Measurements from ENCODE around the gene ENGASE. TPM values are rescaled to one million over a fixed set of nuclear protein-coding genes. Genes with fewer than 3 reads are reported as not detected.
A peak's percentile ranks its signal among the peaks of the same experiment; 100 is the strongest.

ENGASE gene
- total RNA-seq, 4 donors from 2014 or later = 16.6 to 54.5 (median 26.3) TPM

DNA sequence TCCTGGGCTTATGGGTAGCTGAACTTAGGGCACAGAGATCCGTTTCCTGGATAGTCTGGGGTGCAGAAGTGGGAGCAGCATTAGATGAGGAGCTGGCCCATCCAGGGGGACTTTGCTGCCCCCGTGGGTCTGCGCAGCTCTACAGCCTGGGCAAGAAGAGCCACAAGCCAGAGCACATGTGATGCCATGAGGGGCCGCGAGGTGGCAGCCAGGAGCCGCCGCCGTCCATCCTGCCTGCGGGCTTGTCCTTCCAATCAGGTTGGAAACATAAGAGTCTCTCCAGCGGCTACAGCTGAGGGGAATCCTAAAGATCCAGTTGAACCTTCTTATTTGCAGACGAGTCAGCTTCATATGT lies 28.8 kb upstream of the ENGASE start:
- intact Hi-C loops (cut with DNase I; ENCODE audit: low total_unique reads) = no loop called here
- 9 to 11% methylated on average over 11 of the region's 11 CpGs for WGBS, 2 donors
- H3K4me3 ChIP-seq (ENCODE audit: low read depth, poor library complexity, severe bottlenecking) = no peak overlapping the region
- TF ChIP-seq, protein P1, sequence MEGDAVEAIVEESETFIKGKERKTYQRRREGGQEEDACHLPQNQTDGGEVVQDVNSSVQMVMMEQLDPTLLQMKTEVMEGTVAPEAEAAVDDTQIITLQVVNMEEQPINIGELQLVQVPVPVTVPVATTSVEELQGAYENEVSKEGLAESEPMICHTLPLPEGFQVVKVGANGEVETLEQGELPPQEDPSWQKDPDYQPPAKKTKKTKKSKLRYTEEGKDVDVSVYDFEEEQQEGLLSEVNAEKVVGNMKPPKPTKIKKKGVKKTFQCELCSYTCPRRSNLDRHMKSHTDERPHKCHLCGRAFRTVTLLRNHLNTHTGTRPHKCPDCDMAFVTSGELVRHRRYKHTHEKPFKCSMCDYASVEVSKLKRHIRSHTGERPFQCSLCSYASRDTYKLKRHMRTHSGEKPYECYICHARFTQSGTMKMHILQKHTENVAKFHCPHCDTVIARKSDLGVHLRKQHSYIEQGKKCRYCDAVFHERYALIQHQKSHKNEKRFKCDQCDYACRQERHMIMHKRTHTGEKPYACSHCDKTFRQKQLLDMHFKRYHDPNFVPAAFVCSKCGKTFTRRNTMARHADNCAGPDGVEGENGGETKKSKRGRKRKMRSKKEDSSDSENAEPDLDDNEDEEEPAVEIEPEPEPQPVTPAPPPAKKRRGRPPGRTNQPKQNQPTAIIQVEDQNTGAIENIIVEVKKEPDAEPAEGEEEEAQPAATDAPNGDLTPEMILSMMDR (IDR thresholded peaks at IDR 0.05) = peak in 1 of 3 donors; percentile 57
- TF ChIP-seq POLR2A (IDR thresholded peaks at IDR 0.05) = no peak
- DNase-seq (ENCODE audit: low spot score in 2 of 2) = peak in 1 of 2 donors; percentile 95

DNA sequence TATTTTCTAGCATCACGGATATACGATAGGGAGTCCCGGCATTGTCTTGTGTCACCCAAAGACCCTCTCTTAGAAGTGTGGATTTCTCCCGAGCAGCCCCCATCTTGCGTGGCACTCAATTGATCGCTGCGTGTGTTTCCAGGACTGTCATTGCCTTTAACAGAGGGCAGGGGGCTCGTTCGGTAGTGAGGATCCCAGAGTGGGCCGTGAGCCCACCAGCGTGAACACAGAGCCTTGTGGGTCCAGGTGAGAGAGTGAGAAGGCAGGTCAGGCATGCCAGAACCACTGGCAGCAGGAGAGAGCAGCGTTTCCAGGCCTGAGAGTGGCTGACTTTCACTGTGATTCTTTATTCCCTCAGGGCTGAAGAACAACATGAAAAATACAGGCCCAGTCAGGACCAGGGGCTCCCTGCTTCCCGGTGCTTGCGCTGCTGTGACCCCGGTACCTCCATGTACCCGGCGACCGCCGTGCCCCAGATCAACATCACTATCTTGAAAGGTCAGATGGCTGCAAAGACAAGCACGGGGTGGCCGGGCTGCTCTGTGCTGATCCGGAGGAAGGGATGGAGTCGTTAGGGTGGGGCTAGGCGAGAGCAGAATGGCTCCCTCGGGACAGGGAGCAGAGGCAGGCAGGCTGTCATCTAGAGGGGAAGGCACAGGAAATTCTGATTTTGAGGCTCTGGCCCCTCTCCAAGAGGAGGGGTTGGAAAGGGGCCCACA lies 28.3 kb upstream of the ENGASE start:
- no peak overlapping the region for H3K4me3 ChIP-seq (ENCODE audit: low read depth, poor library complexity, severe bottlenecking)
- intact Hi-C loops (cut with DNase I; ENCODE audit: low total_unique reads) = no loop called here
- 53 to 54% methylated on average over 25 of the region's 25 CpGs for WGBS, 2 donors
- TF ChIP-seq, protein P1 (IDR thresholded peaks at IDR 0.05) = no peak
- TF ChIP-seq POLR2A (IDR thresholded peaks at IDR 0.05) = no peak
- no peak for DNase-seq (ENCODE audit: low spot score in 2 of 2)

DNA sequence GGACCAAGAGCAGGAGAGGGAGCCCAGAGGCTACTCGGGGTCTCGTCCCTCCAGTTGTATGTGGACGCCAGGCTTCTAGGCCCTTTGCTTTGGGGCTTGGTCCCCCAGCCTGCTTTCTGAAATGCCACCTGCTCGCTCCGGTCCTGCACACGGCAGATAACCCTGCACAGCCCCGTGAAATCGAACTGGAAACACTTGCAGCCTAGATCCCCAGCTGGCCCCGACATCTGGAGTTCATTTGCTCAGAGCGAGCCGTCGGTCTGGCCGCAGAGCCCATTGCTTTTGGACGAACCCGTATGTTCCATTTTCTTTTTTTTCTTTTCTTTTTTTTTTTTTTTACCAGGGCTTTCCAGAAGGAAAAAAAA lies 27.7 kb upstream of the ENGASE start:
- no peak for DNase-seq (ENCODE audit: low spot score in 2 of 2)
- no peak overlapping the region for H3K4me3 ChIP-seq (ENCODE audit: low read depth, poor library complexity, severe bottlenecking)
- intact Hi-C loops (cut with DNase I; ENCODE audit: low total_unique reads) = no loop called here
- WGBS, 2 donors = 58 to 66% methylated on average over 15 of the region's 15 CpGs
- TF ChIP-seq, protein P1 (IDR thresholded peaks at IDR 0.05) = no peak
- no peak for TF ChIP-seq POLR2A (IDR thresholded peaks at IDR 0.05)

DNA sequence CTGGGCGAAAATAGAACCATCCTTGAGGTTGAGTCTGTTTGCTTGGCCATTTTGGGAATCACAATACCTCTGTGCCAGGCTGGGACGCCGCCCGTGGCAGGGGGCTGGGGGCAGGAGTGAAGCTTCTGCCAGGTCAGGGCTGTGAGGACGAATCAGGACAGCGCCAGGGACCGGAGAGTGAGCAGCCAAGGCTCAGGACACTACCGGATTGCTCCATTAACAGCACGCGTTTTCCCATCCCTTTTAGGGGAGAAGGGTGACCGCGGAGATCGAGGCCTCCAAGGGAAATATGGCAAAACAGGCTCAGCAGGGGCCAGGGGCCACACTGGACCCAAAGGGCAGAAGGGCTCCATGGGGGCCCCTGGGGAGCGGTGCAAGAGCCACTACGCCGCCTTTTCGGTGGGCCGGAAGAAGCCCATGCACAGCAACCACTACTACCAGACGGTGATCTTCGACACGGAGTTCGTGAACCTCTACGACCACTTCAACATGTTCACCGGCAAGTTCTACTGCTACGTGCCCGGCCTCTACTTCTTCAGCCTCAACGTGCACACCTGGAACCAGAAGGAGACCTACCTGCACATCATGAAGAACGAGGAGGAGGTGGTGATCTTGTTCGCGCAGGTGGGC lies 27.2 kb upstream of the ENGASE start:
- H3K4me3 ChIP-seq (ENCODE audit: low read depth, poor library complexity, severe bottlenecking) = no peak overlapping the region
- DNase-seq (ENCODE audit: low spot score in 2 of 2) = no peak
- TF ChIP-seq, protein P1 (IDR thresholded peaks at IDR 0.05) = no peak
- TF ChIP-seq POLR2A (IDR thresholded peaks at IDR 0.05) = no peak
- 81 to 88% methylated on average over 30 of the region's 30 CpGs for WGBS, 2 donors
- intact Hi-C loops (cut with DNase I; ENCODE audit: low total_unique reads) = no loop called here

DNA sequence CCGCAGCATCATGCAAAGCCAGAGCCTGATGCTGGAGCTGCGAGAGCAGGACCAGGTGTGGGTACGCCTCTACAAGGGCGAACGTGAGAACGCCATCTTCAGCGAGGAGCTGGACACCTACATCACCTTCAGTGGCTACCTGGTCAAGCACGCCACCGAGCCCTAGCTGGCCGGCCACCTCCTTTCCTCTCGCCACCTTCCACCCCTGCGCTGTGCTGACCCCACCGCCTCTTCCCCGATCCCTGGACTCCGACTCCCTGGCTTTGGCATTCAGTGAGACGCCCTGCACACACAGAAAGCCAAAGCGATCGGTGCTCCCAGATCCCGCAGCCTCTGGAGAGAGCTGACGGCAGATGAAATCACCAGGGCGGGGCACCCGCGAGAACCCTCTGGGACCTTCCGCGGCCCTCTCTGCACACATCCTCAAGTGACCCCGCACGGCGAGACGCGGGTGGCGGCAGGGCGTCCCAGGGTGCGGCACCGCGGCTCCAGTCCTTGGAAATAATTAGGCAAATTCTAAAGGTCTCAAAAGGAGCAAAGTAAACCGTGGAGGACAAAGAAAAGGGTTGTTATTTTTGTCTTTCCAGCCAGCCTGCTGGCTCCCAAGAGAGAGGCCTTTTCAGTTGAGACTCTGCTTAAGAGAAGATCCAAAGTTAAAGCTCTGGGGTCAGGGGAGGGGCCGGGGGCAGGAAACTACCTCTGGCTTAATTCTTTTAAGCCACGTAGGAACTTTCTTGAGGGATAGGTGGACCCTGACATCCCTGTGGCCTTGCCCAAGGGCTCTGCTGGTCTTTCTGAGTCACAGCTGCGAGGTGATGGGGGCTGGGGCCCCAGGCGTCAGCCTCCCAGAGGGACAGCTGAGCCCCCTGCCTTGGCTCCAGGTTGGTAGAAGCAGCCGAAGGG lies 26.4 kb upstream of the ENGASE start:
- intact Hi-C loops (cut with DNase I; ENCODE audit: low total_unique reads) = no loop called here
- 78 to 85% methylated on average over 41 of the region's 41 CpGs for WGBS, 2 donors
- H3K4me3 ChIP-seq (ENCODE audit: low read depth, poor library complexity, severe bottlenecking) = no peak overlapping the region
- no peak for DNase-seq (ENCODE audit: low spot score in 2 of 2)
- TF ChIP-seq POLR2A (IDR thresholded peaks at IDR 0.05) = no peak
- TF ChIP-seq, protein P1 (IDR thresholded peaks at IDR 0.05) = no peak

Measured in lower leg skin (tissue), 4 donors.